Mesothelial cell of epicardium (in vitro differentiated cells): ENCODE measurements around the gene TGFBR3. TPM values are rescaled to one million over a fixed set of nuclear protein-coding genes. Genes with fewer than 3 reads are reported as not detected.
A peak's percentile ranks its signal among the peaks of the same experiment; 100 is the strongest.

Source experiments
- DNase-seq, 2 experiments: peaks; one replicate each; pipeline ENCODE4 v3.0.0; 2021; ENCODE audit warnings: low spot score in 2 of 2; ENCODE audit not compliant: unreplicated experiment in 2 of 2
- H3K27ac Mint-ChIP-seq: 2 replicates; pipeline ENCODE4 v1.8.0; 2021; ENCODE audit warnings: mixed read lengths
- H3K27me3 Mint-ChIP-seq: 2 replicates; pipeline ENCODE4 v1.8.0; 2021; ENCODE audit warnings: low read depth, mixed read lengths
- H3K36me3 Mint-ChIP-seq: 2 replicates; pipeline ENCODE4 v1.8.0; 2021; ENCODE audit warnings: mixed read lengths
- H3K4me1 Mint-ChIP-seq: 2 replicates; pipeline ENCODE4 v1.8.0; 2021; ENCODE audit warnings: mixed read lengths
- H3K4me3 Mint-ChIP-seq: 2 replicates; pipeline ENCODE4 v1.8.0; 2021; ENCODE audit warnings: mild to moderate bottlenecking, moderate library complexity, mixed read lengths
- H3K9me3 Mint-ChIP-seq: 2 replicates; pipeline ENCODE4 v1.8.0; 2021; ENCODE audit warnings: mixed read lengths
- total RNA-seq: library from RNA; stranded (reverse); gene quantifications from 3 replicates; pipeline ENCODE4 v1.2.1, GENCODE V29; 2021
- TF ChIP-seq, protein P1 (sequence below): fragments of 200-600 bp; sonication (generic); IDR thresholded peaks from one replicate; pipeline ENCODE4 v1.5.0; 2021; ENCODE audit warnings: antibody characterized with exemption; ENCODE audit not compliant: unreplicated experiment

Gene TGFBR3
- total RNA-seq, 1 donor from 2014 or later = 20.7 TPM

- Mint-ChIP-seq H3K27ac (peak overlapping the region; percentile 45), H3K4me1 (peaks cover 13% of the 10 kb centered on the region), H3K27me3 (peaks cover 4% of the 10 kb centered on the region), H3K9me3 (no peaks in the 10 kb centered on the region), H3K4me3 (no peak overlapping the region), H3K36me3 (no peaks in the 10 kb centered on the region)
- TF ChIP-seq, protein P1, sequence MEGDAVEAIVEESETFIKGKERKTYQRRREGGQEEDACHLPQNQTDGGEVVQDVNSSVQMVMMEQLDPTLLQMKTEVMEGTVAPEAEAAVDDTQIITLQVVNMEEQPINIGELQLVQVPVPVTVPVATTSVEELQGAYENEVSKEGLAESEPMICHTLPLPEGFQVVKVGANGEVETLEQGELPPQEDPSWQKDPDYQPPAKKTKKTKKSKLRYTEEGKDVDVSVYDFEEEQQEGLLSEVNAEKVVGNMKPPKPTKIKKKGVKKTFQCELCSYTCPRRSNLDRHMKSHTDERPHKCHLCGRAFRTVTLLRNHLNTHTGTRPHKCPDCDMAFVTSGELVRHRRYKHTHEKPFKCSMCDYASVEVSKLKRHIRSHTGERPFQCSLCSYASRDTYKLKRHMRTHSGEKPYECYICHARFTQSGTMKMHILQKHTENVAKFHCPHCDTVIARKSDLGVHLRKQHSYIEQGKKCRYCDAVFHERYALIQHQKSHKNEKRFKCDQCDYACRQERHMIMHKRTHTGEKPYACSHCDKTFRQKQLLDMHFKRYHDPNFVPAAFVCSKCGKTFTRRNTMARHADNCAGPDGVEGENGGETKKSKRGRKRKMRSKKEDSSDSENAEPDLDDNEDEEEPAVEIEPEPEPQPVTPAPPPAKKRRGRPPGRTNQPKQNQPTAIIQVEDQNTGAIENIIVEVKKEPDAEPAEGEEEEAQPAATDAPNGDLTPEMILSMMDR = no peak
- DNase-seq = no peak
Observed at GRCh38 chr1:91891454-91891853, 5.5 kb upstream of the TGFBR3 start.

GRCh38 chr1:91889717-91890459 lies 3.9 kb upstream of the TGFBR3 start:
- peaks cover 15% of the 10 kb centered on the region for H3K4me1 Mint-ChIP-seq
- H3K4me3 Mint-ChIP-seq = no peak overlapping the region
- peaks cover 6% of the 10 kb centered on the region for H3K27me3 Mint-ChIP-seq
- H3K9me3 Mint-ChIP-seq = no peaks in the 10 kb centered on the region
- TF ChIP-seq, protein P1 = no peak
- no peak for DNase-seq
- H3K36me3 Mint-ChIP-seq = no peaks in the 10 kb centered on the region
- no peak overlapping the region for H3K27ac Mint-ChIP-seq

- peak in 1 of 2 experiments; percentile 47 for DNase-seq
- Mint-ChIP-seq H3K9me3 (no peaks in the 10 kb centered on the region), H3K27me3 (peaks cover 31% of the 10 kb centered on the region), H3K27ac (peak overlapping the region; percentile 72), H3K36me3 (no peaks in the 10 kb centered on the region), H3K4me3 (peak overlapping the region; percentile 89), H3K4me1 (peaks cover 24% of the 10 kb centered on the region)
- TF ChIP-seq, protein P1 = no peak
Observed at GRCh38 chr1:91885213-91885715, 687 bp downstream of the TGFBR3 start.

DNA sequence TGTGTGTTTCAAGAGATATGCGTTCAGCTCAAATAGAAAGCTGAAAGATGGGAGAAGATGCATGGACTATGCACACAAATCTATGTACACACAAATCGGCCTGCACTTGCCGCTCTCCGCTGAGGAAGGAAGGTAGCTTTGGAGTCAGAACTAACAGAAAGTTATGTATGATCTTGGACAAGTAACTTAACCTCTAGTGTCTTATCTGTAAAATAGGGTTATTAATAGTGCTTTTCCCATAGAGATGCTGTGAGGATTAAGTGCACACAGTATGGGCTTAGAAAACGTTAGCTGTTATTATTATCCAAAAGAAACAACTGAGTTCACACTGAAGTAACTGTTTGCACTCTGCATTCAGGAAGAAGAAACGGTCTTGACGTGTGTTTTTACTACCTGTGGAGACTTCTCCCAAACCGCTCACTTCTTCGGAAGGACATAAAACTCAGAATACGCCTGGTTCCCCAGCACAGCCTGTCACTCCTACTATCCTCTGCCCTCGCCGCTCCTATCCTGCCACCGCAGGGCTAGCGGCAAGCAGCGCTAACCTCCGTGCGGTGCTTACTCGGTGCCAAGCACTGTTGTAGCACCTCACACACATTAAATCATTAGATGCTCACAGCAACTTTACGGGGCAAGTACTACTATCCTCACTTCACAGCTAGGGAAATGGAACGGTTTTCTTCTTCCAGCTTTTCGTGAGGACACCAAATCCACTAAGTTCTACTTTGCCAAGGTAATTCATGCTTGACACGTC lies 1.3 kb downstream of the TGFBR3 start:
- TF ChIP-seq, protein P1 = no peak
- Mint-ChIP-seq H3K4me3 (peak overlapping the region; percentile 89), H3K27me3 (peaks cover 31% of the 10 kb centered on the region), H3K27ac (peak overlapping the region; percentile 72), H3K9me3 (no peaks in the 10 kb centered on the region), H3K36me3 (no peaks in the 10 kb centered on the region), H3K4me1 (peaks cover 20% of the 10 kb centered on the region)
- DNase-seq = no peak

- Mint-ChIP-seq H3K27me3 (peaks cover 35% of the 10 kb centered on the region), H3K4me1 (peaks cover 22% of the 10 kb centered on the region), H3K9me3 (no peaks in the 10 kb centered on the region), H3K36me3 (no peaks in the 10 kb centered on the region), H3K27ac (no peak overlapping the region), H3K4me3 (peak overlapping the region; percentile 59)
- DNase-seq = no peak
- TF ChIP-seq, protein P1 = no peak
Observed at GRCh38 chr1:91883470-91883869, 2.5 kb downstream of the TGFBR3 start.
